GM19351 (cell line): ENCODE measurements around the gene LONP1.
"Not testable (repeated sequence)": the region's sequence is repeated elsewhere in the genome, so short reads cannot be mapped to it uniquely, and the experiment has no call there.

Experiments
- ATAC-seq: cut with Tn5 transposase; IDR thresholded peaks from one replicate; pipeline ENCODE4 v1.9.1; 2021; ENCODE audit warnings: mild to moderate bottlenecking, moderate library complexity; ENCODE audit not compliant: unreplicated experiment

LONP1 gene

GRCh38 chr19:5693195-5694166, 26.5 kb downstream of the LONP1 start:
- ATAC-seq, result no peak

GRCh38 chr19:5692723-5693194, 27.2 kb downstream of the LONP1 start:
- no peak for ATAC-seq

- no peak for ATAC-seq
Observed at GRCh38 chr19:5691822-5692722, 27.9 kb downstream of the LONP1 start.

DNA sequence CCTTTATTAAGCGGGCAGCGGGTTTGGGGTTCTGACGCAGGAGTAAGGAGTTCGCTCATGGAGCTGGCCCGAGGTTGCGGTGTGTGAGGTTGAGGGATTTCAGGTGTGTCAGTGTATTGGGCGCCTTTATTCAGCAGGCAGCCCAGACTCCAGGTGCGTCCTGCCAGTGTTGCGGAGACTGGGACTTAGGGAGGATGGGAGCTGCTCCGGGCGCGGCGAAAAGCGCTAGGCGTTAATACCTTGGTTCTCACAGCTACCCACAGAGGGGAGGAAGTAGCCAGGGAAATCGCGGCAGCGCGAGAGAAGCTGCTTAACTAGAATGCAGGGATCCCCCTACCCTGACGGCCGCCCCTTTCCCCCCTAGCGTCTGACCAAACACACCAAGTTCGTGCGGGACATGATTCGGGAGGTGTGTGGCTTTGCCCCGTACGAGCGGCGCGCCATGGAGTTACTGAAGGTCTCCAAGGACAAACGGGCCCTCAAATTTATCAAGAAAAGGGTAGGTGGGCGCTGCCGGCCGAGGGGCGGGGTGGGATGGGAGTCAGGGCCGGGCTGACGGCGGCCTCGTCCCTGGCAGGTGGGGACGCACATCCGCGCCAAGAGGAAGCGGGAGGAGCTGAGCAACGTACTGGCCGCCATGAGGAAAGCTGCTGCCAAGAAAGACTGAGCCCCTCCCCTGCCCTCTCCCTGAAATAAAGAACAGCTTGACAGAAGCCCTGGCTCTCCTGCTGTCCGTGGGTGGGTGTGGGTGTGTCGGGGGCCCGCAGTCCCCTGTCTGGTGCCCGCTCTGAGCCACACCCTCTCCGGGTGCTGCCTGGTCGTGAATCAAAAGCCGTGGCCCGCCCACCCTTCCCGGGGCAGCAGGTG, 28.8 kb downstream of the LONP1 start:
- no peak for ATAC-seq

DNA sequence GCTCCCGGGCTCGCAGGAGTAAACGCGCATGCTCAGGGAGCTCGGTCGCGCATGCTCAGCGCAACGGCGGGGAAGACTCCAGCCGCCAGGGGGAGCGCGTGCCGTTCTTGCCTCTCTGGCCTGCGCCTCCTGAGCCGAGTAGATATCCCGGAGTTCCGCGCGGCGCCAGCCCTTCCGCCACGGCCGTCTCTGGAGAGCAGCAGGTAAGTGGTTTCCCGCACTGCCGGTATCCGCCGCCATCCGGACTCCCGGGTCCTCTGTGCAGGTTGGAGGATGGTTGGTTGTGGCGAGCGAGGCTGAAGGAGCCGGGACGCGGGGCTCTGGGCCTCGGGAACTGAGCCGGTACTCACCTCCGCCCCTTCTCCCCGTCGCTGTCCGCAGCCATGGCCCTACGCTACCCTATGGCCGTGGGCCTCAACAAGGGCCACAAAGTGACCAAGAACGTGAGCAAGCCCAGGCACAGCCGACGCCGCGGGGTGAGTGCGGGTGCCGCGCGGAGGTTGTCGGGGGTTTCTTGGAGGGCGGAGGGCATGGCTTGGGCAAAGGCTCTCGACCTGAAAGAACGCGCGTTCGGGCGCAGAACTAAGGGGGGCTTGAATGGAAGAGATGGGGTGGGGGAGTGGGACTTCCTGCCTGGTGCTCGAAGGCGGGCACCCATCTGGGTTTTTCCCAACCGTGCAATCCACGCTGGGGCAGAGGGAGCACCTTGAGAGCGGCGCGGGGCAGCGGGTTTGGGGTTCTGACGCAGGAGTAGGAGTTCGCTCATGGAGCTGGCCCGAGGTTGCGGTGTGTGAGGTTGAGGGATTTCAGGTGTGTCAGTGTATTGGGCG, 29.6 kb downstream of the LONP1 start, which contains the start of gene RPL36:
Gene RPL36 (plus strand): TSS at position 171 of the 830 bp plus-strand sequence. CDS start 213 bp downstream, at position 384.
- ATAC-seq, result peak; percentile 37

DNA sequence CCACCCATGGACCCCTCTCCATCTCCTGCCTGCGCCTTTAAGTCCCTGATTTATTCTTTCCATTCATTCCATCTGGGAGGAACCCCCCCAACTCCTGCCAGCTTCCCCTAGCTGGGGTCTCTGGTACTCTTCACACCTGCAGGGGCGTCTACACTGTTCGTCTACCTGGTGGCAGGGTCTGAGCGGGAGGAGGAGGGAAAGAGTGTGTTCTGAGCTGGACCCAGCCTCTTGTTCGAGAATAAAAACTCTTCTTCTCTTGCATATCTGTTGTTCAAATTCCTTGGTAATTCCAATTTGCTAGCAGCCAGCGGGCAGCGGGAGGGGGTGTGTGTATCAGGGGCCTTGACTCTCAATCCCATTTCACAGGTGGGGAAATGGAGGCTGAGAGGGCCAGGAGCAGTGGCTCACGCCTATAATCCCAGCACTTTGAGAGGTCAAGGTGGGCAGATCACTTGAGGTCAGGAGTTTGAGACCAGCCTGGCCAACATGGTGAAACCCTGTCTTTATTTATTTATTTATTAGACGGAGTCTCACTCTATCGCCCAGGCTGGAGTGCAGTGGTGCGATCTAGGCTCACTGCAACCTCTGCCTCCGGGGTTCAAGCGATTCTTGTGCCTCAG, 31.6 kb downstream of the LONP1 start:
- ATAC-seq, result not testable (repeated sequence)

- ATAC-seq, result no peak
Observed at GRCh38 chr19:5687360-5688198, 32.4 kb downstream of the LONP1 start.

DNA sequence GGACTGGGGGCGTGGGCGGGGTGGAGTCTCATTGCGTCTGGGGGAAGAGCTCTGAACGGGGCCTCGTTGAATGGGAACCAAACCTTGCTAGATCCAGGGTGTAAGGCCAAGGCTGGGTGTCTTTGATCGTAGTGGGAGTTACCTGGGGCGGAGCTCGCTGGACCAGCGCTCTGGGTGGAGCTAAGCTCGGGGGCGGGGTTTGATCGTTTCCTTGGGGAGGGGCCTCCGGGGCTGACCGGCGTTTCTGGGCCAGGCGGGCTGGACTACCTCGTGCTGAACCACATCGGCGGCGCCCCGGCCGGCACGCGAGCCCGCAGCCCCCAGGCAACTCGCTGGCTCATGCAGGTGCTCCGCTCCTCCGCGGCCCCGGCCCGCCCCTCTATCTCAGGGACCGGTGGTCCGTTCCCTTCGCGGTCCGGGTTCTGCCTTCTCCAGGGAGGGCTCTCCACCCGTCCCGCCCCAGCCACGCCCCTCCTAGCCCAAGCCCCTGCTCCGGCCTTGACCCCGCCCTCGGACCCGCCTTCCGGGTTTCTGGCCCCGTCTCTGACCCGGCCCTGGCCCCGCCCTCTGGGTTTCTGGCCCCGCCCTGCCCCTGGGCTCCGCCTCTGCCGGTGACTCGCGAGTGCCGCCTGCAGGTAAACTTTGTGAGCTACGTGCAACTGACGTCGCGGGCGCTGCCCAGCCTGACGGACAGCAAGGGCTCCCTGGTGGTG, 33.1 kb downstream of the LONP1 start:
- peak; percentile 49 for ATAC-seq

GRCh38 chr19:5686326-5686646, 33.7 kb downstream of the LONP1 start:
- no peak for ATAC-seq

DNA sequence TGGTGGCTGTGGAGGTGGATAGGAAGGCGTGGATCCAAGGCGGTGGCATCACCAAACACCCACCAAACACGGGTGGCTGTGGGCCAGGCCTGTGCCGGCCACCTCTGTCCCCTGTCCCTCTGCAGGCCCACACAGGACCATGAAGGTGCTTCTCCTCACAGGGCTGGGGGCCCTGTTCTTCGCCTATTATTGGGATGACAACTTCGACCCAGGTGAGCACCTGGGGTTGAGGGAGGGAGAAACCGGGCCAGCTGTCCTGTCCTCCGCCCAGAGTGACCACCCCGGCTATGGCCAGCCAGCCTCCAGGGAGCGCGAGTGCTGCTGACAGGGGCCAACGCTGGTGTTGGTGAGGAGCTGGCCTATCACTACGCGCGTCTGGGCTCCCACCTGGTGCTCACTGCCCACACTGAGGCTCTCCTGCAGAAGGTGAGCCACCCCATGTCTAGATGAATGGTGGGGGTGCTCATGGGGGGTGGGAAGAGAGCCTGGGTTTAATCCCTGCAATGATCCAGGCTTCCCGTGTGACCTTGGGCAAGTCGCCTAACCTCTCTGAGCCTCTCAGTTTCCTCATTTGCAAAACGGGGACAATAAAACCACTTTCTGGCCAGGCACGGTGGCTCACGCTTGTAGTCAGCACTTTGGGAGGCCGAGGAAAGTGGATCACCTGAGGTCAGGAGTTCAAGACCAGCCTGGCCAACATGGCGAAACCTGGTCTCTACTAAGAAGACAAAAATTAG, 35.1 kb downstream of the LONP1 start:
- no peak for ATAC-seq

DNA sequence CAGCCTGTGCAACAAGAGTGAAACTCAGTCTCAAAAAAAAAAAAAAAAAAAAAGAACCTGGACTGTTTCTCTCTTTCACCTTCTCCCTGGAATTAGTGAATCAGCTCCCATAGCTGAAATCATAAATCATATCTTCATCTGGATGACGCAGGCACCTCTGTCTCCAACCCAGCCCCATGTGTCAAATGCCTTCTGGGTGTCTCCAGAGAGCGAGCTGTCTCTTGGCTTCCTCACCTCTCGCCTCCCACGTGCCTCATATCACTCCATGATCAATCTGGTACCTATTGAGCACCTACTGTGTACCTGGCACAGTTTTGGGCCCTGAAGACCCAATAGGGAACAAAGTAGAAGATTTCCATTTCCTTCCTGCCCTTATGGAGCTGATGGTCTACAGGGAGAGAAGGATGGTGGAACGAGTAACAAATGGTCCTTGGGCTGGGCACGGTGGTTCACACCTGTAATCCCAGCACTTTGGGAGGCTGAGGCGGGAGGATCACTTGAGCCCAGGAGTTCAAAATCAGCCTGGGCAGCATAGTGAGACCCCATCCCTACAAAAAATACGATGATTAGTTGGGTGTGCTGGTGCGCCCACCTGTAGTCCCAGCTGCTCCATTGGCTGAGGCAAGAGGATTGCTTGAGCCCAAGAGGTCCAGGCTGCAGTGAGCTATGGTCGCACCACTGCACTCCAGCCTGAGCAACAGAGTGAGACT, 36.6 kb downstream of the LONP1 start:
- no peak for ATAC-seq

DNA sequence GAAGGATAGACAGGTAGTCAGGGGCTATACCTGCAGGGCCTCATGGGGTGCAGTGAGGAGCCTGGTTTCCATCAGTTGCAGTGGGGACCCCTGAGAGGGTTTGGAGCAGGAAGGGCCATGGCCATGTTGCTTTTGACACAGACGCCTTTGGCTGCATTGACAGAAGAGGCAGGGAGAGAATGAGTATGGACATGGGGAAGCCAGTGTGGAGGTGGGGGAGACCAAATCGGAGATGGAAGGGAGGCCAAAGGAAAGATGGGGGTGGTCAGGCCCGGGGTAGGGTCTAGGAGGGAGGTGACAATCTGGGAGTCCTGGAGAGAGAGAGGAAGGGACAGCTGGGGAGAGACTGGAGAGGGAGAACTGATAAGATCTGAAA, 37.9 kb downstream of the LONP1 start:
- no peak for ATAC-seq

GRCh38 chr19:5681391-5682106, 38.4 kb downstream of the LONP1 start:
- ATAC-seq, result no peak

DNA sequence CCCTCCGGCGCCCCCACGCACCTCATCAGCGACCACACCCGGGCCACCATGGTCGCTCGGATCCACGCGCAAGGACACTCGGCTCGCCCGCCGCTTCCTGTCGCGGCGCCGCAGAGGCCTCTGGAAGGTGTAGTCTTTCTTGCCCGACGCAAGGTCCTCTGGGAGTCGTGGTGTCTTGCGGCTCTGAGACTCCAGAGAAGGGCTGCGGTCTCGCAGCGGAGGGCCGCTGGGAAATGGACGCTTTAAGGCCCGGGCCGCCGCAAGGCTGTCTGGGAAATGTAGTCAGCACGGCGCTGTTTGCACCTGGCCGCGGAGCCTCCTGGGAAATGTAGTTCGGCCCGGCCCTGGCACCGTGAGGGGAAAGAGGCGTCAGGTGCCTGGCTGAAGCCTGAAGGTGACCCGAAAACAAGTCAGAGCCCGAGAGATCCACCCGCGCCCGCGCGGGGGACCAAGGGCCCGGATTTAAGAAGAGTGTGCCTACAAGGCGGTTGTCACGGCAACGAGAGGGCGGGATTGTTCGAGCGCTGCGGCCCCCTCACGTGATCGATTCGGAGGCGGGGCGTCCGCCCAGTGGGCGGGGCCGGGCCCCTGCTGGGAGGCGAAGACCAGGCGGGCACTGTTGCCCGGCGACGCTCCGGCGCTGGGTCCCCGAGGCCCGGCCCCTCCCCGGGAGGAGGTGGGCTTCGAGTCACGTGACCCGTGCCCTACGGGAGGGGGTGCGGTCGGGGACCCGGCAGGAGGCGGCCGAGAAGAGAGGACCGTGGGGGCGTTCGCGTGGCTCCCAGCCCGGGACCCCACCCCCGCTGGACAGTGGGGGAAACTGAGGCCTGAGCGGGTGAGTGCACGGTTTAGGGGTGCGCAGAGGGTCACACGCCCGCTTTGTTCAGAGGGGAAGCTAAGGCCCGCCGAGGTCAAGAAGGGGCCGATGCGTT, 39.2 kb downstream of the LONP1 start, which contains the start of the genes HSD11B1L and MICOS13:
Gene HSD11B1L (plus strand): TSS at position 591 of the 932 bp plus-strand sequence. CDS start 3,806 bp downstream, outside the sequence.
Gene MICOS13 (minus strand): TSS at position 80 of the 932 bp plus-strand sequence. CDS start 30 bp downstream, at position 50.
- peak; percentile 88 for ATAC-seq
